CD4-positive, alpha-beta T cell treated with Interleukin-21 for 1 hour (primary cell): ENCODE measurements around the gene ATPAF2.

Source experiments
- DNase-seq: peaks from one replicate; pipeline ENCODE4 v3.0.0-alpha.2; 2020

ATPAF2 gene

DNA sequence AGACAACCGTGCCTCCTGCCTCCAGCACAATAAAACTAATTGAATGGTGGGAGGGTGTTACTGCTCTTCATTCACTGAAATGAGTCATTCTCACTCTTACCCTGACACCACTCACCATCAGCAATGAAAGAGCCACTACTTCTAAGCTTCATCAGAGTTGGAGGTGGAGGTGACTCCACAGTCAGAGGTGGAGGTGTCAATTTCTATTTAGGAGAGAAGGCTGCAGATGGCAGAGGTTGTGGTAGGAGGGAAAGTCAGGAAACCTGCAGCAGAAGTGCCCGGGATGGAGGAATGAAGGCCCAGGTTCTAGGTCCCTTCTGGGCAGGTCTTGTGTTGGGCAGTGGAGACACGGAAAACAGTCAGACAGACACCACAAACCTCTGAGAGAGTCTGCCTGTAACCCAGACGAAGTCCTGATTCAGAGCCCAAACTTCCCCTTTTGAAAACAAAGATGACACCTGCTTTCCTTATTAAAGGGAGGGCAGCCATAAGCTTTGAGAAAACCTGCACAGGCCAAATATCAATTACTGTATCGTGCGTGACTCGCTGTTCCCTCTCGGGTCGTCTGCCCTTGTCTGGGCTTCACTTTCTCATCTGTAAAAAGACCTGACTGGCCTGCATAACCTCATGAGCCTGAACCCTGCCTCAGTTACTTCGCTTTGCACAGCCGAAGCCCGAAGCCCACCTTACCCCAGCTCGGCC lies 668 bp downstream of the ATPAF2 start:
- peak; percentile 10 for DNase-seq

GRCh38 chr17:18037486-18037885 lies 1.5 kb downstream of the ATPAF2 start:
- DNase-seq: no peak

- no peak for DNase-seq
Measured at GRCh38 chr17:18035704-18036103, 3.3 kb downstream of the ATPAF2 start.

DNA sequence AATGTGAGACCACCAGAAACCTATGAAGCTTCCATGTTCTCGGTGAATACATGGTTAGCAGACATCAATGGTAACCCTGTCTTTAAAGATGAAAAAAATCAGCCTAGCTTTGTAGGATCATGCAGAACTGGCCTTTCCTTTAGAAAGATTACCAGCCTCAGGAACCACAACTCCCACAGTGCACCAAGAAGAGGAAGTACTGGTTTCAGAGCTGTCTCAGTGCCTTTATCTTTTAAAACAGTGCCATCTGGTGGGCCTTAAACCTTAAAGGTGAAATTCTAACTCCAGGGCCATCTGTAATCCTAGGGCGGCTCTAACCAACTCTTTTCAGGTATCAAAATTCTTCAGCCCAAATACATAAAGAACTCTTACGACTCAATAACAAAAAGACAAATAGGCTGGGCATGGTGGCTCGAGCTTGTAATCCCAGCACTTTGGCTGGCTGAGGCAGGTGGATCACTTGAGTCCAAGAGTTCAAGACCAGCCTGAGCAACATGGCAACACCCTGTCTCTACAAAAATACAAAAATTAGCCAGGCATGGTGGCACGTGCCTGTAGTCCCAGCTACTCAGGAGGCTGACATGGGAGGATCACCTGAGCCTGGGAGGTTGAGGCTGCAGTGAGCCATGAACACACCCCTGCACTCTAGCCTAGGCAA lies 5.4 kb downstream of the ATPAF2 start:
- DNase-seq: peak; percentile 85

DNA sequence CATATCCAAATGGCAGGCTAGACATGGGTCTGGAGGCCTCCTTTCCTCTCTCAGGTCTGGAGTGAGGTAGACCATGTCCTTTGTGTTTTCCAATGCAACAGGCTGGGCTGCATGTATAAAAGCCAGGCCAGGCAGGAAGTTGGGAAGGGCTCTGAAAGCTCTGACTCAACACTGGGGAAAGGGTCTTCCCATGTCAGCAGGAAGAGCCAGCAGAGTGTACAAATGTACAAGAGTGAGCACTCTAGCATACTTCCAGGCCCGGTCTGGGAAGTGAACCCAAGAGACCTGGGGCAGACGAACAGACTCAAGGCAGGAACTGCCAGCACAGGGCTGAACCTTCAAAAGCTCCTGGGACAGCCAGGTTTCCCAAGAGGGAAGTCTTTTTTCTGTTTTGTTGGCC lies 7.0 kb downstream of the ATPAF2 start:
- DNase-seq: no peak

DNA sequence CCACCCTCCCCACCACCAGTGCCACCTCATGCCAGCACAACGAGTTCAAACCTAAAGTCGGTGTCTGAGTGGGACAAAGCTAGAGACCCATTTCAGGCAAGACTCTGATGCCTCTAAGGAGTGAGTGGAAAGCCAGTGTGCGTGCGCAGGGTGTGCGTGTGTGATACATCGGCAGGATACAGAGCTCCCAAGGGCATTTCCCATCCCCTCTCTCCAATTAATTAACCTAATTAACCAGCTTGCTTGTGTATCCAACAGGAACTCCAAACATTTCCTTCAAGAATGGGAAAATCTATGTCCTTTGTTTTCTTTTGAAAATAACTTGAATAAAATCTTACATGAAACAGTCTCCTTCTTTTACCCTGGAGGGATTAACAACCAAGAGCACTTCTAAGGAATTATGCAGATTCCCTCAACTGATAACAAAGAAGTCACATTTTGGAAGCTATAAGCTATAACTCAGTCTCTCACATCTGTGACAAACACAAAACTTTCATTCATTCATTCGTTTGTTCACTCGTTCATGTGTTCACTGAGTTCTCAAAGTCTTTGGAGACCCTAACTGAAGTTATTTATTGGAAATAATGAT lies 9.9 kb downstream of the ATPAF2 start:
- DNase-seq: no peak

GRCh38 chr17:18028114-18028951 lies 10.6 kb downstream of the ATPAF2 start:
- no peak for DNase-seq

- DNase-seq: no peak
Measured at GRCh38 chr17:18027280-18027679, 11.7 kb downstream of the ATPAF2 start.

- peak; percentile 24 for DNase-seq
Measured at GRCh38 chr17:18025945-18026776, 12.8 kb downstream of the ATPAF2 start.

DNA sequence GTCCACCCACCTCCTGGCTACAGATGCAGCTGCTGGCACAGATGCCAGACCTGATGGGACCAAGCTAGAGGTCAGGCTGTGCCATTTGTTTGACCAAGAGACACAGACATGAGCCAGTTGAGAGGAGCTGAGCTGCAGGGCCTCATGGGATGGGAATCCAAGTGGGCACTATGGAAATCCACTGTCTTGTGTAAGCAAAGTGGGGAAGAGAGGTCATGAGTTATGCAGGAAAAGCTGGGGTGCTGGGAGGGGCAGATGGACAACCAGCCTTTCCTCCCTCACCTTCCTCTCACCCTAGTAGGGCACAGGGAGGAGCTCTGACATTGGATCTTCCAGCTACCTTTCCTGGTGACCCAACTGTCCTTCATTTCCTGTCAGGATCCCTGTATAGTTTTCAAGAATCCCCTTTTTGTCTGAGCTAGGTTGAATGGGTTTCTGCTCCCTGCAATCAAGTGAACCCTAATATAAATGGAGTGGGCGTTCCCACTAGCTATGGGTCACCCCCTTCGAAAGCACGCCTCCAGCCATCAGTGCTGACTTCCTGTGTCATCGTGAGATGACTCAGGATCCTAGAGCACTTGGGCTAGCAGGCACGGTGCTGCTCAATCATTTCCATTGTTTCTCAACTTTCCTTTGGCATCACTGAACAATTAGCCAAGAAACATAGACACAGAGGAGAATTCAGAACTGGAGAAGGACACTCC lies 13.6 kb downstream of the ATPAF2 start:
- DNase-seq: peak; percentile 25

- DNase-seq: no peak
Measured at GRCh38 chr17:18021372-18021771, 17.6 kb downstream of the ATPAF2 start.

DNA sequence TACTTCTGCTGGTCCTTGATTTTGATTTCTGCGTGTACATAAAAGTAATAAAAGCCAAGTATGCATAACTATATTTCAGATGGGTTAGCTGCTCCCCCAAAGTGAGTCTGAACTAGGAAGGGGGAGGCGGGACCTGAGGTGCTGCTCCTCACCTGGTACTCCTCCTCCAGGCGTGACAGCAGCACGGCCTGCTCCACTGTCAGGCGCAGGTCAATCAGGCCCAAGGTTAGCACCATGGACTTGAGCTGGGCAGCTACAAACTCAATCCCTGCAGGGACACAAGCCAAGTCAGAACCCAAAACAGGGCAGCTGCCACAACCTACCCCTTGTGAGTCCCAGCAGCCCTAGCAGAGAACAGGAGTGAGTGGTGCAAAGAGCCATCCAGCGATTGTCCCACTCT lies 18.0 kb downstream of the ATPAF2 start:
- no peak for DNase-seq

GRCh38 chr17:18019838-18020154 lies 19.2 kb downstream of the ATPAF2 start:
- no peak for DNase-seq

DNA sequence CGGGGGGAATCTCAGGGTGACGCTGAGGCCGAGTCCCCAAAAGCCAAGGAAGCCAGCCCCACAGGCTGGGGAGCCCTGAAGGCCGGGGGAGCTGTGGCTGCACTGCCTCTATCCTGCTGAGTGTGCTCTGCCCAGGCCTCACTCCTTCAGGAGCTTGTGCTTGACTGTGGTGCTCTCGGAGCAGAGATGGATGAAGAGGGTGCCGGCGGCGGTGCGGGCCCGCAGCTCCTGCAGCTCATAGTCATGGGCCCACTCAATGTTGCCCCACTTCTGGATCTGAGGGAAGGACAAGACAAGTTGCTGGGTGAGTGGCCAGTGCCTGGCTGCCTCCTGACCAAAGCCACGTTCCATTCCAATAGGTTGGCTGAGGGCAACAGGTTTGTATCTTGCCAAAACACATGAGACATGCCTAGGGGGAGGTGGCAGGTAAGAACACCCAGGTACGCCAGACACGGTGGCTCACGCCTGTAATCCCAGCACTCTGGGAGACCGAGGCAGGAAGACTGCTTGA lies 20.5 kb downstream of the ATPAF2 start:
- DNase-seq: no peak

DNA sequence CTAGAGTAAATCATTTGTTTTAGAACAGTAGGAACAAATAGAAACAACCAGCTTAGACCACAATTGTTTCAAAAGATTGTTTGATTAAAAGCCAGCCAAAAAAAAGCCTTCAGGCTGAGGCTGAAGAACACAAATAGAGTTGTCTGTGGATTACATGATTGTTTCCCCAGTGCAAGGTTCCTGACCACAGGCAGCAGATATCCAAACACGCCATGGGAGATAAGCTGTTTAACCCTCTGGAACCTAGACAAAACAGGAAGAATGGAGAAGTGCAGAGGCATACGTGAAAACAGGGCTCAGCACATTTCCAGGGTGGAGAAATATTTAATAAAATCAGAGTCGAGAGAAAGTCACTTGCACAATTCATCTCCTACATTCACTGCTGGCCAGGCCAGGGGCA lies 21.0 kb downstream of the ATPAF2 start:
- no peak for DNase-seq

- no peak for DNase-seq
Measured at GRCh38 chr17:18016426-18016825, 22.5 kb downstream of the ATPAF2 start.

- DNase-seq: no peak
Measured at GRCh38 chr17:18015593-18015992, 23.4 kb downstream of the ATPAF2 start.

- DNase-seq: no peak
Measured at GRCh38 chr17:18014006-18014405, 25.0 kb downstream of the ATPAF2 start.

- no peak for DNase-seq
Measured at GRCh38 chr17:18011286-18011685, 27.7 kb downstream of the ATPAF2 start.

DNA sequence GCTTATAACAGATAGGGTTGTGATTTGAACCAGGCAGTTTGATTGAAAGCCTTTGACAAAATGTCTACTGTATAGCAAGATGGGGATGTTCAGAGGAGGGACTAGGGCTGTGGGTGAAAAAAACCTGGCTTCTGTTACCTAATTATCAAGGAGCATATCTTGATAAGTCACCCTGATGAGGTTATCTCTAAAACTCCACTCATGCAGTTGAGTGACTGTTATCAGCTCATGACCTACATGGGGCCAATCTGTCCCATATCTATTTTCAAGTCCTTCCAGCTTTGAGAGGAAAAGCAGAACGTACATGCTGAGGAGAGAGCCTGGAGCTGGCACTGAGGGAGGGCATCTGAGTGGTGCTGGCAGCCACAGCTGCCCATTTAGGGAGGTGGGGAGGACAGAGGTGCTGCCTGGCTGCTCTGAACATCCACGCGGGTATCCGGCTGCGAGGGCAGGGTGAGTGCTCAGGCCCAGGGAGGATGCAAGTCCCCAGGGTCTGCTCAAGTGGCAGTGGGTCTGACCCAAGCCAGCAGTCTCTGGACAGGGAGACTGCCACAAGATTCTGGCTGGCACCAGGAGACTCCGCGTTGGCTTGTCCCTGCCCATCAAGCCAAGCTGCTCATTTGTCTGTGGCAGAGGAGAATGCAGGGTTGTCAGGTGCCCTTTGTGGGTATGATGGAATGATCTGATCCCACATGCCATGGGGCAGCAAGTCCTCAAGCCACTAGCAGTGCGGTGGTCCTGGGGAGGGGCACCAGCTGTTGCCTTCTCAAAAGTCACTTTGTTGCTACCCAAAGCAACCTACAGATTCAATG lies 29.2 kb downstream of the ATPAF2 start:
- DNase-seq: no peak
